Measurements from ENCODE around the gene ZNF276. TPM values are rescaled to one million over a fixed set of nuclear protein-coding genes. Genes with fewer than 3 reads are reported as not detected.
A peak's percentile ranks its signal among the peaks of the same experiment; 100 is the strongest.

ZNF276 gene
- total RNA-seq, 4 donors from 2014 or later, result 21.2 to 38.9 (median 24.9) TPM

GRCh38 chr16:89716493-89716892 is 4.8 kb upstream of the ZNF276 start:
- Histone ChIP-seq H3K4me3 (replicated peaks in 1 of 3) (no peak overlapping the region), H3K9me3 (no peaks in the 10 kb centered on the region), H3K27me3 (no peaks in the 10 kb centered on the region), H3K36me3 (no peaks in the 10 kb centered on the region), H3K27ac (no peak overlapping the region), H3K4me1 (peaks cover 12 to 18% of the 10 kb centered on the region in 2 donors)
- TF ChIP-seq CTCF (IDR thresholded peaks at IDR 0.05), result no peak
- no peak for TF ChIP-seq POLR2A (IDR thresholded peaks at IDR 0.05)
- no peak for DNase-seq
- WGBS, 2 donors, result 92 to 96% methylated on average over 10 to 15 of the region's 15 CpGs
- intact Hi-C loops (cut with DNase I), result no loop called here

- 90 to 94% methylated on average over 21 to 27 of the region's 29 CpGs for WGBS, 2 donors
- intact Hi-C loops (cut with DNase I), result no loop called here
- H3K4me3 ChIP-seq (replicated peaks in 1 of 3), result no peak overlapping the region
- H3K9me3 ChIP-seq, result no peaks in the 10 kb centered on the region
- peaks cover 6 to 12% of the 10 kb centered on the region in 2 donors for H3K4me1 ChIP-seq
- TF ChIP-seq POLR2A (IDR thresholded peaks at IDR 0.05) (no peak), CTCF (IDR thresholded peaks at IDR 0.05) (no peak)
- H3K27me3 ChIP-seq, result no peaks in the 10 kb centered on the region
- H3K27ac ChIP-seq, result no peak overlapping the region
- no peak for DNase-seq
- H3K36me3 ChIP-seq, result no peaks in the 10 kb centered on the region
Measured at GRCh38 chr16:89716916-89717687, 4.2 kb upstream of the ZNF276 start.

GRCh38 chr16:89717688-89718505 is 3.4 kb upstream of the ZNF276 start:
- intact Hi-C loops (cut with DNase I), result no loop called here
- peaks cover 12 to 17% of the 10 kb centered on the region in 2 donors for H3K4me1 ChIP-seq
- H3K27ac ChIP-seq, result no peak overlapping the region
- H3K9me3 ChIP-seq, result no peaks in the 10 kb centered on the region
- H3K36me3 ChIP-seq, result no peaks in the 10 kb centered on the region
- H3K4me3 ChIP-seq (replicated peaks in 1 of 3), result no peak overlapping the region
- WGBS, 2 donors, result 89 to 91% methylated on average over 24 of the region's 24 CpGs
- no peaks in the 10 kb centered on the region for H3K27me3 ChIP-seq
- no peak for DNase-seq
- TF ChIP-seq POLR2A (IDR thresholded peaks at IDR 0.05), result no peak
- TF ChIP-seq CTCF (IDR thresholded peaks at IDR 0.05), result no peak

GRCh38 chr16:89720551-89720812 is 855 bp upstream of the ZNF276 start:
- Histone ChIP-seq H3K4me3 (replicated peaks in 1 of 3) (peak overlapping the region; percentile 63 to 97 (median 91)), H3K27ac (peak overlapping the region; percentile 77 to 96 (median 86)), H3K27me3 (no peaks in the 10 kb centered on the region), H3K4me1 (peaks cover 12 to 30% of the 10 kb centered on the region in 2 donors), H3K9me3 (no peaks in the 10 kb centered on the region), H3K36me3 (peaks cover 12 to 15% of the 10 kb centered on the region in 2 donors)
- 0% methylated on average over 1 of the region's 29 CpGs; no CpG with 5 or more reads in 1 of the 2 donors for WGBS, 2 donors
- TF ChIP-seq POLR2A (IDR thresholded peaks at IDR 0.05) (no peak), CTCF (IDR thresholded peaks at IDR 0.05) (no peak)
- DNase-seq, result peak; percentile 41 to 46
- intact Hi-C loops (cut with DNase I), result no loop called here

Measured in thyroid gland (tissue), 4 donors.